Measurements from ENCODE around the gene USP3.
A peak's percentile ranks its signal among the peaks of the same experiment; 100 is the strongest.

USP3 gene

GRCh38 chr15:63497642-63498467, 6.5 kb upstream of the USP3 start:
- DNase-seq (ENCODE audit: low read depth in 2 of 2): no peak

DNA sequence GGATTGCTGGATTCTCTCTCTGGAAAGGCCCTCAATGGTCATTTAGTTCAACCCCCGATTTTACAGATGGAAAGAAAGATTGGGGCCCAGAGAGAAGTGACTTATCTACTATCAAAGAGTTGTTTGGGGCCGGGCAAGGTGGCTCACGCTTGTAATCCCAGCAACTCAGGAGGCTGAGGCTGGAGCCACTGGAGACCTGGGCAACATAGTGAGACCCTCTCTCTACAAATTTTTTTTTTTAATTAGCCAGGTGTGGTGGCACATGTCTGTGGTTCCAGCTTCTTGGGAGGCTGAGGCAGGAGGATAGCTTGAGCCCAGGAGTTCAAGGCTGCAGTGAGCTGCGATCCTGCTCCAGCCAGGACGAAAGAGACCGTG, 5.2 kb upstream of the USP3 start:
- DNase-seq (ENCODE audit: low read depth in 2 of 2): no peak

GRCh38 chr15:63499611-63500010, 4.8 kb upstream of the USP3 start:
- DNase-seq (ENCODE audit: low read depth in 2 of 2): no peak

DNA sequence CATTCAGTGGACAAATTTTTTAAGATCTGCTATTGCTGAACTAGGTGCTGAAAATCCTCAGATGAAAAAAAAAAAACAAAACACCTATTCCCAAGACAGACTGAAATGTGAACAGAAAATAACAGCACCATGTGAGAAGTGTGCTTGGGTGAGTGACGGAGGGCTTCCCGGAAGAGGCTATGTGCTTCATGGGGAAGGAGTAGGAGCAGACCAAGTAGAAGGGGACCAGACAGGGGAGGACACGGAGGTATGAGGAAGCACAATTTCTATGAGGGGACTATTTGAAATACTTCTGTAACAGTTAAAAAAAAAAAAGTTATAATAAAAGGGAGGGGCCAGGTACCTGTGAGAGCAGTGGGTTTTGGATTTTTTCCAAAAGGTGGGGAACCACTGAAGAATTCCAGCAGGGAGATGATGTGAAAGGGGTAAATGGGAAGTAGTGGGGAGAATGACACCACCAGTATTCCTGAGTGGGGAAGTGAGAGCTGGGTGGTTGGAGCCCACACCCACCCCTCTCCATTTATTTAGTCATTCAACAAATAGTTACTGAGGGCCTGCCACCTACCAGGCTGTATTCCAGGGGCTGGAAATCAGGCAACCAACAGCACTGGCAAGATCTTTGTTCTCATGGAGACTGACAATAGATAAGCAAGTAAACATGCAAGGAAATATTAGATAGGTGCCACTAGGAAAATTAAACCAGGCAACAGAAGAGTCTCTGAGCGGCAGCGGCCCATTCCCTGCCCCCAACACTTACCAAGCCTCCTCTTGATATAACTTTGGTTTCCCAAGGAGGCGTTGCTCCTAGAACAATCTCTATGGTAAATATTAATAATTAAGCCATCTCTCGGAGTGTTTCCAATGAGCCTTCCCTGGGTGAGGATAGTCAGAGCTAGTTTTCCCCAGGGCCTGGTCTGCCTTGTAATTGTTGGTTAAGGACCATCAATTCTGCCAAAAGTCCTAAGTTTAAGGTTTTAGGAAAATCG, 3.8 kb upstream of the USP3 start:
- no peak for DNase-seq (ENCODE audit: low read depth in 2 of 2)

- peak in 1 of 2 donors; percentile 45 for DNase-seq (ENCODE audit: low read depth in 2 of 2)
Observed at GRCh38 chr15:63501256-63502089, 2.9 kb upstream of the USP3 start.

DNA sequence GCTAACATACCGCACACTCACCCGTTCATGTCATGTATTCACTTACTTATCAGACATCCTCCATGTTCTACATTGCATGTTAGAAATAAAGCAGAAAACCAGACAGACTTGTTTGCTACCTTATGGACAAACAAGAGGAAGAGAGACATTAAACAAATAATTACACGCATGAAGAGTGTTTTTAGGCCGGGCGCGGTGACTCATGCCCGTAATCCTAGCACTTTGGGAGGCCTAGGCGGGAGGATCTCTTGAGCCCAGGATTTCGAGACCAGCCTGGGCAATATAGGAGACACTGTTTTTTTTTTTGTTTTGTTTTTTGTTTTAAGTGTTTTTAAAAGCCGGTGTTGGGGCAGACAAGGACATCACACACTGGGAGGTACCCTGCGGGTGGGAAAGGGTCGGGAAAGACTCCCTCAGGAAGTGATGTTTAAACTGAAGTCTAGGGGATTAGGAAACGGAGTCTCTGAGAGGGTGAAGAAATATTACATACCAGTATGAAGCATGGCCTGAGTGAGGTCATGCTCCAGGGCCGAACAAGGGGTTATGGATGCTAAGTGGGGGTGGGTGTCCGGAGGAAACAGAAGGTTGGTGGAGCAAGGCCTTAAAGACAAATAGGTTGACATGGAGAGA, 2.1 kb upstream of the USP3 start:
- DNase-seq (ENCODE audit: low read depth in 2 of 2): no peak

DNA sequence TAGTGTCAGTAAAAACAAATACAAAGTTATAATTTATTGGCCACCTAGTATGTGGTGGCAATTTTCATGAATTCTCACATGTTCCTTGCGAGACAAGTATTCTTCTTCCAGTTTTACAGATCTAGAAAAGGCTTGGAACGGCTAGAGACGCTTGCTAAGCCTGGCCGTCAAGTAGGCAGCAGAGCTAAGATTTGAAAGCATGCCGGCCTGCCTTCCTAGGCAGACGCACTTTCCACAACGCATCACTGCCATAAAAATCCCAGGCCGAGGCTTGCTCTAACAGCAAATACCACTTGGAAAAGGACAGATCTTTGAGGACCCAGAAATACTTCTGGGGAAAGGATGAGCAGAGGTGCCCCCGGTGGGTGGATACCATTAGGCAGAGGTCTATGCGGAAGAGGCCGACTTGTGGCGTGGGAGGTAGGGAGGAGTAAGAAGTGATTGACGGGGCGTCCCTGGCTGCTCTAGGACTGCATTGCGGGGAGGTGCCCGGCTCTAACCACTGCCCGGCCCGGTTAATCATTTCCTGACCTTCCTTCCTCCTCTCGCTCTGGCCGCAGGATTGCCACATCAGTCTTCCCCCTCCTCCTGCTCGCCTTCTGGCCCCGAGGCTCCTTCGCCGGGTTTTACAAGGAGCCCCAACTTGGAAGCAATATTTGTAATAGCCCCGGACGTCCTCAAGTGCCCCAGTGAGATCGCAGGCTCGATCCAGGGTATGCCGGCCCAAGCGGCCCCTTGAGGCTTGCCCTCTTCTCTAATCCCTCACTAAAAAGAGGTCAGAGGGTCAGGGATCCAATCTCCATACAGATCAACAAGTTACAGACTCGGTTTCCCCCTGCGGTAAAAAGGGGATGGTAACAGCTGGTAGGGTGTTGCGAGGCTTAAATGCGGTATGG, 1.3 kb upstream of the USP3 start:
- peak; percentile 70 to 79 for DNase-seq (ENCODE audit: low read depth in 2 of 2)

DNA sequence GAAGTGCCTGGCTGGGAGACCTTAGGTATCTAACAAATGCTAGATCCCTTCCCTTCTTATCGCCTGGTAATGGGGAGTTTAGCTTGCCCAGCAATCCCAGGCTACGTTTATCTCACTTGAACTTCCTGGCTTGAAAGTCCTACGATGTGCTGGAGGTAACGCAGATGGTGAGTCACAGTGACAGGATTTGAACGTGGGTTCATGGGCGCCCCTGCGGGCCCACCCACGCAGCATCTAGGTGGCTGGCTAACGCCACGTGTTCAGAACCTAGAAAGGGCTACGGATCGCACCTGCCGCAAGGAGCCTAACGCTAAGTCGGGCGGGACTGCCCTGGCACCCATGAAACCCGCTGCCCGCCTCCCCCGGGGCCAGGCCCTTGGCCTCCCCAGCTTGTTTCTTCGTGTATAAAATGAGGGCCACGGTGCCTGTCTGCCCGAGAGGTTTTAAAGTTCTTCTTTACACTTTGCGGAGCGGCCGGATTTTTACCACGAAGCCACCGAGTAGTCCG, 600 bp upstream of the USP3 start:
- DNase-seq (ENCODE audit: low read depth in 2 of 2): peak; percentile 77

DNA sequence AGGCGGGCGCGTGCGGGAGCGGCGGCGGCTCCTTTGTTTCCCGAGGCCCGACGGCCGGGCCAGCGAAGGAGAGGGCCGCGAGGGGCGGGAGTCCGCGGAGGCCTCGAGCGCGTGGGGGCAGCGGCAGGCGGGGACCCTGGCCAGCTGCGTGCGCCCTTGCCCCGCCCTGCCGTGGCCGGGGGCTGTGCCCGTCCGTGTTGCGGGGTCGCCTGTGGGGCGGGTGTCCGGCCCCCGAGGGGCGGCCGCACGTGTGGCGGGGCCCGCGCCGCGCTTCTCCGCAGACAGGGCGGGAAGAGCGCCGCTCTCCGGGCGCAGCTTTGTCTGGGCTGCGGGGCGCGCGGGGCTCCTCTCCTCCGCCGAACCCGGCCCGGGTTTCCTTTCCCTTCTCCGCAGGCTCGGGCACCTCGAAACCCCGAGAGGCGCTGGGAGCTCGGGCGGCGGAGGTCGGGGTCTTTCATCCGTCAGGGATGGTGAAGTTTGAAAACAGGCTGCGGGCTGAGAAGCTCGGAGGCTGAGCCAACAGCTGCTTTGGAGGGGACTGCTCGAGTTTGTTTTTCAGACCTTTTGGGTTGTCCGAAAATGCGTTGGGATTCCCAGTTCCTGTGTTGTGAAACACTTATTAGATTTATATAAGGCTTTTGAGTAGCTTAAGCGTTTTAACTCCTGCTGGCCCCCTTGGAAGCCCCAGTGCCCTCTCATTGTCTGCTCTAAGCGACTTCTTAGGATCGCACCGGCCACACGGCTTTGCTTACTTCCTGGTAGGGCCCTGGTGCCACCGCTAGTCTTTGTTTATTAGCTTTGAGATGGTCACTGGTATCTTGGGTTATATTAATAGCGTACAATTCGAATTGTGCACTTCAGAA, 817 bp downstream of the USP3 start:
- no peak for DNase-seq (ENCODE audit: low read depth in 2 of 2)

DNA sequence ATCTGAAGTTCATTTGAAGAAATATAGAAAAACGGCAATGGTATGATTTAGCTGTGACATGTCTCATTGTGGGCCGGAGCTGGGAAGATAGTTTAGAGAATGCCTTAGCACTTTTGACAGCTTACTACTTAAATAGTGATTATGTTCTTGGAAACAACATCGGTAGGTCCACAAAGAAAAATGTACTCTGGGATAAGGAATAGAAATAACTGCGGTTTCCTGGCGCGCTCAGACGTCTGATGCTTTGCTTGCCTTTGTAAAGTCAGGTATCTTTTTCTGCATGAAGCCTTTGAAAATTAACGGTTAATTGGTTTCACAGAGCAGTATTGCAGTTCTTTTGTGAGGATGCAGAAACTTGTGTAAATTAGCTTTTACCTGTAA, 1.4 kb downstream of the USP3 start:
- DNase-seq (ENCODE audit: low read depth in 2 of 2): no peak

DNA sequence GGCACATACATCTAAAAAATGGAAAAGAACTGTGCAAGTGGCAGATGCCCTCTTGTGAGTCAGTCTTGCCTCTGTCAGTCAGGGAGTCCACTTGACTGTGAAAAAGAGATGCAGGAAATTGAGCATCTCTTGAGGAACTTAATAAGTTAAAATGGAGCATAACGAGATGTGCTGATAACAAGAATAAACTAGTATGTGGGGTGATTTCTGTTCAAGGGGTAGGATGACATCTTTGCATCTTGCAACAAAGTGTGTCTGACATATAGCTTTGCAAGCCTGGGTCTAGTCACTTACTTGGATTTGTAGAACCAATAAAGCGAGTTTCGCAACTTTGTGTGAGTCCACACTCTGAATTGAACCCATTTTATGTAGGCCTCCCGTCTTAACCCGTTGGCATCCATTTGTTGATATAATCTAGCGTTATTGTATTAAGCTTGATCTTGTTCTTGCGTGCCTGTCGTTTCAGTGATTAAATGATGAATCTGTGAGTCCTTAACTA, 2.2 kb downstream of the USP3 start:
- DNase-seq (ENCODE audit: low read depth in 2 of 2): no peak

- no peak for DNase-seq (ENCODE audit: low read depth in 2 of 2)
Observed at GRCh38 chr15:63507878-63508818, 3.8 kb downstream of the USP3 start.

- DNase-seq (ENCODE audit: low read depth in 2 of 2): no peak
Observed at GRCh38 chr15:63509056-63509954, 4.9 kb downstream of the USP3 start.

- no peak for DNase-seq (ENCODE audit: low read depth in 2 of 2)
Observed at GRCh38 chr15:63509955-63510940, 5.9 kb downstream of the USP3 start.

GRCh38 chr15:63512148-63512547, 7.8 kb downstream of the USP3 start:
- DNase-seq (ENCODE audit: low read depth in 2 of 2): no peak

GRCh38 chr15:63513271-63513670, 8.9 kb downstream of the USP3 start:
- no peak for DNase-seq (ENCODE audit: low read depth in 2 of 2)
